Measurements from ENCODE around the gene INVS.
"Not testable (repeated sequence)": the region's sequence is repeated elsewhere in the genome, so short reads cannot be mapped to it uniquely, and the experiment has no call there.

Gene INVS

GRCh38 chr9:100284247-100284646 is 185.2 kb downstream of the INVS start:
- no peak for DNase-seq

GRCh38 chr9:100285080-100285479 is 186.0 kb downstream of the INVS start:
- no peak for DNase-seq

- no peak for DNase-seq
These were observed 186.6 kb downstream of the INVS start for GRCh38 chr9:100285601-100286000.

DNA sequence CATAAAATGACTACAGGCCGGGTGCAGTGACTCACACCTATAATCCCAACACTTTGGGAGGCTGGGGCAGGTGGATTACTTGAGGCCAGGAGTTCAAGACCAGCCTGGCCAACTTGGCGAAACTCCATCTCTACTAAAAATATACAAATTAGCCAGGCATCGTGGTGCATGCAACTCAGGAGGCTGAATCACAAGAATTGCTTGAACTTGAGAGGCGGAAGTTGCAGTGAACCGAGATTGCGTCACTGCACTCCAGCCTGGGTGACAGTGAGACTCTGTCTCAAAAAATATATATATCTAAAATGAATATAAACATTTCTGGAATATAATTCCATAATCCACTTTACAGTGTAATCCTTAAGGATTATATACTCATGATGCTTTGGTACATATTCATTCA is 187.2 kb downstream of the INVS start:
- DNase-seq: no peak

DNA sequence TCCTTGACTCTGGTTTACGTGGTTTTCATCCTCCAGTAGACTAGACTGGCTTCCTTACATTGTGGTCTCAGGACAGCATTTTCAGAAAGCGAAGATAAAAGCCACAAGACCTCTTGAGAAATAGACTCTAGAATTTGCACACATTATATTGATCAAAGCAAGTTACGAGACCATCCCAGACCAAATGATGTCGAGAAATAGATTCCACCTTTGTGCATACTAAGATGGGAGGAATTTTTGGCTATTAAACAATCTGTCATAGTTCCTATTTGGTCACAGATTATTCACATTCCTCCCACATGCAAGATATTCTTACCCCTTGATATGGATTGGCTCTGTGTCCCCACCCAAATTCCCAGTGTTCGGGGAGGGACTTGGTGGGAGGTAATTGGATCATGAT is 188.1 kb downstream of the INVS start:
- no peak for DNase-seq

GRCh38 chr9:100290714-100291113 is 191.7 kb downstream of the INVS start:
- DNase-seq: no peak

GRCh38 chr9:100292414-100292813 is 193.4 kb downstream of the INVS start:
- DNase-seq: no peak

DNA sequence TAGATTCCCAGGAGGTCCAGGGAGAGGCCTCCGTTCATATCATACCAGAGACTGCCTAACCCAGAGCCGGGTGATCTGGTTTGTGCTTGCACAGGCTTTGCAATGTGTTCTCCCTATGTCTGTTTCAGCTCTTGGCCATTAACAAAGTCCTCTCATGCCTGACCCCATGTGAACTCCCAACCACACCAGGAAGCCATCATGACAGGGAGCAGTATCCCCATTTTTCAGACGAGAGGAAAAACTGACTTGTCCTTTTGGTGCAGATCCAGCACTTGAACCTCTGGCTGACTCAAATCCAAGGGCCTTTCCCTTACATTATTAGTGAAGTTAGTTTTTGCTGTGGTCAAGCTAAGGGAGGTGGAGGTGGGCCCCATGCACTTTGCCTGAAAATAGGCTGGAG is 195.3 kb downstream of the INVS start:
- no peak for DNase-seq

- DNase-seq: no peak
These were observed 195.8 kb downstream of the INVS start for GRCh38 chr9:100294806-100295205.

- DNase-seq: no peak
These were observed 196.2 kb downstream of the INVS start for GRCh38 chr9:100295240-100295639.

DNA sequence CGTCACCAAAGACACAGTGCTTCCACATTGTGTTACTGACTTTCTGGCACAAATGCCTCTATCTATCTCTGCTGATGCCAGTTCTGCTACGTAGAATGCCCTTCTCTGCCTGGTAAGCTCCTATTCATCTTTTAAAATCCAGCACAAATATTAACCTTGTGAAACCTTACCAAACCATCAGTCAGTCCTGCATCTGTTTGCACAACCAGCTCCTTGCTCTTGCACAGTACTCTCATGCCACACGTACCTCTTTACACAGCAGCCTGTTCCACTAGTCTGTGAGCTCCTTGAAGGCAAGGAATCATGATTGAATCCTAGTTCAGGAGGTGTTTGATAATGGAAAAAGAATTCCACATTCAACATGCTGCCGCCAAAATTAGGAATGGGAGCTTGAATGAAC is 197.4 kb downstream of the INVS start:
- no peak for DNase-seq

- DNase-seq: no peak
These were observed 199.3 kb downstream of the INVS start for GRCh38 chr9:100298378-100298777.

DNA sequence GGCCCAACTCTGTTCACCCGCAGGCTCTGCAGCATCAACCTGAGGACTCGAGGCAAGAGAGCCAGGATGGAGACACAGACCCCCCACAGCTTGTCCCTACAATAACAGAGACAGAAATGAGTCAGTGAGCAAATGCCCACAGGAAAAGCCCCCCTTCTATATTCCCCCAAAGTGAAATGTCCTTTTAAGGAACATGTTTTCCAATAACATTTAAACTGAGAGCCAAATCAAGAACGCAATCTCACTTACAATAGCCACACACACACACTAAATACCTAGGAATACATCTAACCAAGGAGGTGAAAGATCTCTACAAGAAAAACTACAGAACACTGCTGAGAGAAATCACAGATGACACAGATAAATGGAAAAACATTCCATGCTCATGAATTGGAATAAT is 204.7 kb downstream of the INVS start:
- no peak for DNase-seq

DNA sequence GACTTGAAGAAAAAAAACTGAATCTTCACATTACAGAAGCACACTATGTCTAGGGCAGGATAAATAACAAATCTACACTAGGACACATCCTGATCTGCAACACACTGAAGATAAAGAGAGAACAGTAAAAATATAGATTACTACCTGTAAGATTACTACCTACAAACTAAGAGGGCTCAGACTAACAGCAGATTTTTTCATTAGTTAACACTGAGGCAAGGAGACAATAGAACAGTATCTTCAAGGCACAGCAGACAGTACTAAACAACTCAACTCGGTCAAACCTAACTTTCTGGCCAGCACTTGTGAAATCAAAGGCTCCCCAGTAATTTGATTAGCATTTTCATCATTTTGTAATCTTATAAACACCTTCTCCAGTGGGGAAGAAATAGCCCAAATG is 207.2 kb downstream of the INVS start:
- DNase-seq: no peak

DNA sequence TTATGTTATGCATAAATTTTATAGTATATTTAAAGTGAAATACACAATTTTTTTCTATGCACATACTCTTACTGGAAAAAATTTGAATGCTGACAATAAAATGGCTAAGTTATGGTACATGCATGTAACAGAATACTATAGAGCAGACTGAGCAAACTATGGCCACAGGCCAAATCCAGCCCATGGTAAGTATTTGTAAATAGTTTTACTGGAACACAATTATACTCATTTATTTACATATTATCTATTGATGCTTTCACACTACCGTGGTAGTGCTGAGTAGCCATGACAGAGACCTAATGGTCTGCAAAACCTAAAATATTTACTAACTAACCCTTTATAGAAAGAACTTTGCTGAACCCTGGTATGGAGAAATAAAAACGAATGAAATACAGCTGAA is 208.0 kb downstream of the INVS start:
- DNase-seq: no peak

DNA sequence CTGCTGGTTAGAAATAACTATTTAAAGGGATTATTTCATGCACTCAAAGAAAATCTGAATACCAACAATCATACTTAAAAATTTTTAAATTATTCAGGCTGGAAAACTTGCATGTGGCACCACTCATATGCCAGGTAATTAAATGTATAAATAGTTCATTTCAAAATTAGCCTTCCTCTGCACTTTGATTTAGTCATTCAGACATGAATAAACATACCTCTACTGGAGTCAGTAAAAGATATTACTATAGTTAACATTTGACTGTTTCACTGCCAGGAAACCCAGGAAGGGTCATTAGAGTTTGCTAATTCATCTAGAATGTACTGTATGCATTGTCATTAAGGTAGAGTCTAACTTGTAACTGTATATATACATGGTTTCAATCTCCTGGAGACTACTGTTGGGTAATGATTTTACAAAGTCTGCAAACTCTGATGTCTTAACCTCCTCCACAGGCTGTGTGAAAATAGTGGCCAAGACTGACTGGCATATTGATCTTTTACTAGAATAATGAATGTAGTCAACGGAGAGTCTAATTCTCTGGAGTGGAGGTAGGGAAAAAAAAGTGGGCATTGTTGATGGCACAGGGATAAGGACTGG is 210.0 kb downstream of the INVS start:
- DNase-seq: no peak

- DNase-seq: no peak
These were observed 210.9 kb downstream of the INVS start for GRCh38 chr9:100309992-100310391.

DNA sequence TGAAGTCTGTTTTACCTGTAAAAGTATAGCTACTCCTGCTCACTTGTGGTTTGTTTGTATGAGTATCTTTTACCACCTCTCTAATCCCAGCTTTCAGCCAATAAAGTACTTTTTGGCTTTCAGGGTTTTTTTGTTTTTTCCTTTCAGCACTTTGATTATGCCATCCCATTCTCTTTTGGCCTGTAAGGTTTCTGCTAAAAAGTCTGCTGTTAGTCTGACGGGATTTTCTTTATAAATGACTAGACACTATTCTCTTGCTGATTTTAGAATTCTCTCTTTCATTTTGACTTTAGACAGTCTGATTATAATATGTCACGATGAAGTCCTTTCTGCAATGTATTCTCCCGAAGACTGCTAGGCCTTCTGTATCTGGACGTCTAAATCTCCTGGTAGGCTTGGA is 216.5 kb downstream of the INVS start:
- no peak for DNase-seq

GRCh38 chr9:100317706-100318105 is 218.7 kb downstream of the INVS start:
- DNase-seq: no peak

GRCh38 chr9:100322954-100323536 is 224.0 kb downstream of the INVS start:
- DNase-seq: no peak

- DNase-seq: no peak
These were observed 225.7 kb downstream of the INVS start for GRCh38 chr9:100324594-100325200.

GRCh38 chr9:100338736-100339135 is 239.7 kb downstream of the INVS start:
- DNase-seq: not testable (repeated sequence)

GRCh38 chr9:100340224-100340623 is 241.2 kb downstream of the INVS start:
- no peak for DNase-seq

GRCh38 chr9:100341889-100342288 is 242.8 kb downstream of the INVS start:
- DNase-seq: no peak

DNA sequence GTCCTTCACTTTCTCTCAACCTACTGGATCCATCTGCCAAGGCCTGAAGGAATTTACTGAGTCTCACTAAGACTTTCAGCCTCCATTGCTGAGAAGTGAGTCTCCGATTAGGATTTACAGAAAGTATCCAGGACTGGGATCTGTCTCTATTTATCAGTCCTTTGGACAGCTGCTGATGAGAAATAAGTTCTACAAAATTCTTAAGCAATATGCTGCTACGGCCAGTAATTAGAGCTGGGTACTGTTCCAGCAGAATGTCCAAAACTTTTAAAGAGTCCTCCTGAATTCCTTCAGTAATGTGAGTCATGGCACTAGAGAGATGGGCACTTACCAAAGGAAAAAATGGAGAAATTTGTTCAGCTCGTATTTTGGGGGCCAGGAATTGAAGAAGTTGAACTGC is 247.8 kb downstream of the INVS start:
- DNase-seq: no peak

All from cortex of kidney (tissue), 1 donor.